GM21723 (cell line): ENCODE data around the gene ARID4B.
A peak's percentile ranks its signal among the peaks of the same experiment; 100 is the strongest.
"Not testable (repeated sequence)": the region's sequence is repeated elsewhere in the genome, so short reads cannot be mapped to it uniquely, and the experiment has no call there.

Experiments used
- ATAC-seq: cut with Tn5 transposase; IDR thresholded peaks from one replicate; pipeline ENCODE4 v1.9.1; 2021; ENCODE audit warnings: mild to moderate bottlenecking, moderate library complexity; ENCODE audit not compliant: unreplicated experiment

The ARID4B gene

DNA sequence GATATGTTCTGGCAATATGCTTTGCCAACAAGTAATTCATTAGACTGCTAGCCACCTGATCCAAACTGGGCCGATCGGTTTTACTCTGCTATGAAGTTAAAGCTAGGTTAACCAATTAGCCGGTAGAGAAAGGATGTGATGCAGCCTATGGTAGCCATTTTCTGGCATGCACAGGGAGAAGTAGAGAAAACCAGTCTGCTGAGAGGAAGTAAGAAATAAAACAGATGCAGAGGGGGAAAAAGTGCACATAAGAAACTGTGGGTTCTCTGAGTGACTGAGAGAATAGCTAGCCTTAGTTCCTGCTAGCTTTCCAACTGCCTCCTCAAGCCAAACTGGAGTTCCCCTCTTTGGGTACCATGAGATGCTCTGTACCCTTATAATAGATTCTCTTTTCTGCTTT lies 52.8 kb downstream of the ARID4B start:
- peak; percentile 75 for ATAC-seq

DNA sequence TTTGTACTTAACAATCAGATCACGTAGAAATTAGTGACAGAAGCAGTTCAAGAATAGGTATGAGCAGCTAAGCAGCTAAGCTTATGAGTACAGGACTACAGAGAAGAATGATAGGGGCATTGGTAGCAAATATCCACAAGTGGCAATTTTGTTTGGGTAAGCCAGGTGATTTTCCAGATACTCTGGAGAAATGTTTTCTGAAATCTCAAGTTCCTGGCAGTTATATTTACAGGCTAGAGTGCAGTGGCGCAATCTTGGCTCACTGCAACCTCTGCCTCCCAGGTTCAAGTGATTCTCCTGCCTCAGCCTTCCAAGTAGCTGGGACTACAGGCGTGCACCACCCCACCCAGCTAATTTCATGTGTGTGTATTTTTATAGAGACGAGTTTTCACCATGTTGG lies 55.1 kb downstream of the ARID4B start:
- no peak for ATAC-seq

DNA sequence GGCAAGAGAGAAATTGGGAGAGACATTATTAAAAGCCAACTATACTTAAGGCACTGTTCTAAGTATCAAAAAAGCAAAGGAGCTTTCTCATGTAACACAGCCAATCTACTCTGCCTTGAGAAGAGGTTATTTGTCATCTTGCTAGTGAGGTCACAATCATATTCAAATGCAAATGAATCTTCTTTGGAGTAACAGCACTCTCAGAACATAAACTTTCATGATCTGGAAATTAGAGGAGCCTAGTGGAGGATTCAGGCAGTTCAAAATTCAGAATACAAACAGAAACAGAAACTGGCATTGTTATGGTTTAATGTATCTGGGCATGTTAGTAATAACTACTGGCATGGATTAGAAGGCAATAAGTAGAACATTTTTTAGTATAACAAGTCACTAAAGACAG lies 57.4 kb downstream of the ARID4B start:
- ATAC-seq = no peak

DNA sequence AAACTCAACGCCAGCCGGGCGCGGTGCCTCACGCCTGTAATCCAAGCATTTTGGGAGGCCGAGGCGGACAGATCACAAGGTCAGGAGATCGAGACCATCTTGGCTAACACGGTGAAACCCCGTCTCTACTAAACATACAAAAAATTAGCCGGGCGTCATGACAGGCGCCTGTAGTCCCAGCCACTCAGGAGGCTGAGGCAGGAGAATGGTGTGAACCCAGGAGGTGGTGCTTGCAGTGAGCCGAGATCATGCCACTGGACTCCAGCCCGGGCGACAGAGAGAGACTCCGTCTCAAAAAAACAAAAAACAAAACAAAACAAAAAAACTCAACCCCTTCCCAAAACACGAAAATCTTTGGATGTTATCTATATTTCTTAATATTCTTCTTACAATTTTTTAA lies 58.0 kb downstream of the ARID4B start:
- not testable (repeated sequence) for ATAC-seq

DNA sequence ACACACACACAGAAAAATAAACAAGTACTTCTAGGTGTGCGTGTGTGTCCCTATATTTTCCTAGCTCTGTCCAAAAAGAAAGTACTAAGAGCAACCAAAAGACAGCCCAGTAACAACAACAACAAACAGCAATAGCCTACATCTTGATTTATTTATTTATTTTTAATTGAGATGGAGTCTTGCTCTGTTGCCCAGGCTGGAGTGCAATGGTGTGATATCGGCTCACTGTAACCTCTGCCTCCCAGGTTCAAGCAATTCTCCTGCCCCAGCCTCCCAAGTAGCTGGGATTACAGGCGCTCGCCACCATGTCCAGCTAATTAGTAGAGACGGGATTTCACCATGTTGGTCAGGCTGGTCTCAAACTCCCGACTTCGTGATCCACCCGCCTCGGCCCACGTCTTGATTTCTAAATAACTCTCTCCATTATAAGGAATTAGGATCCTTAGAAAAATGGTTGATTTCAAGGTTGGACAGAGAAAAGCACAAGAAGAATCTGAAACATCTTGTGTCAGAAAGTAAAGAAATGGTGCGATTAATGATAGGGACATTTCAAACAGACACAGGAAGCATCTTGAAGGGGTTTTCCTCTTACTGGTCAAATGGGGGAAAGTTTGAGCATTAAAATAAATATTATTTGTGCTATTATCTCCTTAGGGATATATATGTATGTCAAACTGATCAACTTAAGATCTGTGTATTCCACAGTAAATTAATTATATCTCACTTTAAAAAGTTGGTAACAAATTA lies 59.4 kb downstream of the ARID4B start:
- no peak for ATAC-seq

DNA sequence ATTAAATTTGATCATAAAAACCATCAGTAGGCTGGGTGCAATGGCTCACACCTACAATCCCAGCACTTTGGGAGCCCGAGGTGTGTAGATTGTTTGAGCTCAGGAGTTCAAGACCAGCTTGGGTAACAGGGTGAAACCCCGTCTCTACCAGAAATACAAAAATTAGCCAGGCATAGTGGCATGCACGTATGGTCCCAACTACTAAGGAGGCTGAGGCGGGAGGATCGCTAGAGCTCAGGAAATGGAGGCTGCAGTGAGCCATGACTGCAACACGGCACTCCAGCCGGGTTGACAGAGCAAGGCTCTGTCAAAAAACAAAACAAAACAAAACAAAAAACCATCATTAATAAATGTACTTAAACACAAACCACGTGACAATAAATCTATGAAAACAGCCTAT lies 61.0 kb downstream of the ARID4B start:
- no peak for ATAC-seq

DNA sequence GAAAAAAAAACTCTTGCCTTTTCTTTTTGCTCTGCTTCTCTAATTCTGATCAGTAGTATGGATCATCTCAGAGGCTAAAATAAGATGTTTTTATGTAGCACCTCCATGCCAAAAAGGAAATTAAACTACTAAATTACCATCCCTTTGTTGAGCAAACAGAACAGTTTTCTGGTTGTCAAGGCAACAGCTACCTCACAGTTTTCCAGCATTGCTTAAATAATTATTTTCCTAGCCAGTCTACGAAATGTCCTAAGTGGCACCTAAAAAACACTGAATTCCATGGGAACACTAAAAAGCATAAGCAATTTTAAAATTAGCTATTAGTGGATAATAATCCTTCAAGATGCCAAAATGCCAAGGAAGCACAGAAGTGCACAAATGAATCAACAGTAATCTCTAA lies 61.7 kb downstream of the ARID4B start:
- no peak for ATAC-seq

DNA sequence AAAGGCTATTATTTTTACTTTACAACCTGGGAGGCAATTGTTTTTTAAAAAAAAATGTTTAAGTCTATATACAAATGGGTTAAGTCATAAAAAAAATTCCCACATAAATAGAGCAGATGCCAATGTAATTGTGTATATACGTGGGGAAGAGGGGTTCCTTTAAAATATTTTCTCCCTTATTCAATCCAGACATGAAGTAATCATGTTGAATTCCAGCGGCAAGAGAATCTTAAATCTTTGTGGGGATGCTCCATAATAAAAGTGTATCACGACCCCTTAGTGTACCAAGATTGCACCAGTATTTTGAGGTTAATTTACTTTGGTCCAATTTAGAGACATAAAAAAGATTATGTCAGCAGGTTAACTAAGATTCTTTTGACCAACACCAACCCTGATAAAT lies 62.1 kb downstream of the ARID4B start:
- ATAC-seq = no peak

DNA sequence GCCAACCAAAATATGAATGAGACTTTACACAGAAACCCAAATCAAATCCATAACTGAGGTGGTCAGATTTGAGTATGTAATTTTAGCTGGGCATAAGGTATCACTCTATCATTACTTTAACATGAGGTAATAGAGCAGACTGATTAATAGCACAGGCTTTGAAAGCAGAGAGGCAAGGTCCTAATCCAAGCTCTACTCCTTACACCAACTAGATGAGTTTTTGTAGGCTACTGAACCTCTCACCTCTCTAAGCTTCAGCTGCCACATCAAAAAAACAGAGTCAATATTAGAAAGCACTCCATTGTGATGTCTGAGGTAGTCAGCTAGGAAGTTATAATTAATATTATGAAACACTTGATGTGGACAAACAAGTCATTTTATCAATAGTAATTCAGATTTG lies 63.7 kb downstream of the ARID4B start:
- ATAC-seq = no peak

DNA sequence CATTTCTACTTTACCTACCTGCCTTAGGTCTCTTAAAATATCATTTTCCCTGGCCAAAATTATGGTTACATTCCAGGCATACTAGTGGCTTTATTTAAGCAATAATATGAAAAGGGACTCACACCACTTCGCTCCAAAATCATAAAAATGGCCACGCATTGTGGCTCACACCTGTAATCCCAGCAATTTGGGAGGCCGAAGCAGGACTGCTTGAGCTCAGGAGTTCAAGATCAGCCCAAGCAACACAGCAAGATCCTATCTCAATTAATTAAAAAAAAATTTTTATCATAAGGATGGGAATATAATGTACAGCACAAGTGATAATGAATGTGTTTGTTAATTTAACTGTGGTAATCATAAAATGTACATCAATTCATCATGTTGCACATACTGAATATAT lies 65.4 kb downstream of the ARID4B start:
- no peak for ATAC-seq

DNA sequence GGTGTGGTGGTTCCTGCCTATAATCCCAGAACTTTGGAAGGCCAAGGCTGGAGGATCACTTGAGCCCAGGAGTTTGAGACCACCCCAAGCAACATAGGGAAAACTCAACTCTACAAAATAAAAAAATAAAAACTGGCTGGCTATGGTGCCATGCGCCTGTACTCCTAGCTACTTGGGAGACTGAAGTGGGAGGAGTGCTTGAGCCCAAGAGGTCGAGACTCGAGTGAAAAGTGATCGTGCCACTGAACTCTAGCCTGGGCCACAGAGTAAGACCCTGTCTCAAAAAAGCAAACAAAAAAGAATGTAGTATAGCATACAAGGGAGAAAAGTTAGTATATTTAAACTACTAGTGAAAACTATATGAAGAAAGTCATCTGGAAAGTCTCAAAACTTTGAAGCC lies 66.7 kb downstream of the ARID4B start:
- no peak for ATAC-seq

DNA sequence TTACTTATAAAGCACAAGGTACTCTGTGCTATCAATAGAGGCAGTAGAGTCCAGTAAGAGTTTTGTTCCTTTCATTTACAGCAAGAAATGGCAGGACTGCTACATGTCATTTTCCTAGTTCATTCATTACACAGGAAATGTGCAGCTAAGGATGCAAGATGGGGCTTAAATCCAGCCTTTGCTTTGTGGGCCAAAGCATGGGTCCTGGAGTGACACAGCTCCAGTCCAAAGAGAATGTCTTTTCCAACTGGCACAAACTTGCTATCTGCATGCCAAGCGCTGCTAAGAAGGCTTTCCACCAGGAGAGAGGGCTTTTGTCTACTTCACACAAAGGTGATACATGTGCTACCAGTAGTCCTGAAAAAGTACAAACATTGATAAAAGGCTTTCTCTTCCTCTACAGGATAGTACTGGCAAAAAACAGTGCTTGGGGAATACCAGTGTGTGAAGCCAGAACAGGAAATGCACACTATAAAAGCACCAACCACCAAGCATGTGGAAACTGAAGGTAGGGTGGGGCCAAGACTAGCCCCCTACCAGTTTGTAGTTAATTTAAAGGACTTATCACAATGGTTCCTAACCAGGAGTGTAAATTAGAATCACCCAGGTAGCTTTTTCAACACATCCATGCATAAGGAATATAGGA lies 68.7 kb downstream of the ARID4B start:
- ATAC-seq = peak; percentile 66

DNA sequence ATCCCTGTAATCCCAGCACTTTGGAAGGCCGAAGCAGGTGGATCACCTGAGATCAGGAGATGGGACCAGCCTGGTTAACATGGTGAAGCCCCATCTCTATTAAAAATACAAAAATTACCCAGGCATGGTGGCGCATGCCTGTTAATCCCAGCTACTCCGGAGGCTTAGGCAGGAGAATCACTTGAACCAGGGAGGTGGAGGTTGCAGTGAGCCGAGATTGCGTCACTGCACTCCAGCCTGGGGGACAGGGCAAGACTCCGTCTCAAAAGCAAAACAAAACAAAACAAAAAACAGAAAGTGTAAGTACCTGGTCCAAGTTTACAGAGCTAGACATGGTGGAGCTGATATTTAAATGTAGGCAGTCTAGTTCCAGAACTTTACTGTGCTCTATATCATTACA lies 69.9 kb downstream of the ARID4B start:
- not testable (repeated sequence) for ATAC-seq

DNA sequence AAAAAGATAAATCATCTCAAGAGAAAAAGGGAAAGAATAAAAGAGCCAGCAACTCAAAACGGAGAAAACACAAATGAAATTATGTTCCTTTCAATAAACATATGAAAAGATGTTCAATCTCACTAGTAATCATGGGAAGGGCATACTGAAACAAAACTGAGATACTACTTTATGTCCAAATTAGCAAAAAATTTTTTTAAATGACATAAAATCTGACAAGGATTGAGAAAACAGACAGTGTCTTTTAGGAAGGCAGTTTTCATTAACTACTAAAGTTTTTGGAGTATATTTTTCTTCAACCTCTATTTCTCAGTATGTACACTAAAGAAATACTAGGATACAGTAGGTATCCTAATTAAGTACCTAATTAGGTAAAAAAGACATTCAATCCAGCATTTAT lies 73.3 kb downstream of the ARID4B start:
- no peak for ATAC-seq

DNA sequence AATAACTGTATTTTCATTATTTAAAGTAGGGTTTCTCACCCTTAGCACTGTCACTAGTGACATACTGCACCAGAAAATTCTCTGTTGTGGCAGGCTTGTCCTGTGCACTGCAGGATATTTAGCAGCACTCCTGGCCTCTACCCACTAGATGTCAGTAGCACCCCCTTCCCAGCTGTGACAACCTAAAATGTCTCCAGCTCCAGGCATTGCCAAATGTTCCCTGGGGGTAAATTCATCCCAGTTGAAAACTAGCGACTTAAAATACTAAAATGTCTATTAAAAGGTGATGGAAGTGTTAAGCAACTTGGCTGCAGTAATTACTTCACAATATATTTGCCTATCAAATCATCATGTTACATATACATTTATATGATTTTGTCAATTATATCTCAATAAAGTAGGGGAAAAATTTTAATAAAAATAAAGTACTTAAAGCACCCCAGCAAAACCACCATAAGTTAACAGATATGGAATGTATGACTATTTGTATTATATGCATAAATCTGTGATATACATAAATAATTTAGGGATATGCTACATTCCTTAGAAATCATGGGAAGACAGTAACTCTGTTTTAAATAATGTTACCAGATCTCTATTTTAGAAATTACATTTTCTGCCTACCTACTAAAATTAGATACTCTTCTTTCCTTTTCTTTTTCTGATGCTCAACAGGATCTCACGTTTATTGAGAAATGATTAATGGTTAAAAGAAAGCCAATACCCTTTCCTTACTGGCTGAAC lies 74.6 kb downstream of the ARID4B start:
- no peak for ATAC-seq

DNA sequence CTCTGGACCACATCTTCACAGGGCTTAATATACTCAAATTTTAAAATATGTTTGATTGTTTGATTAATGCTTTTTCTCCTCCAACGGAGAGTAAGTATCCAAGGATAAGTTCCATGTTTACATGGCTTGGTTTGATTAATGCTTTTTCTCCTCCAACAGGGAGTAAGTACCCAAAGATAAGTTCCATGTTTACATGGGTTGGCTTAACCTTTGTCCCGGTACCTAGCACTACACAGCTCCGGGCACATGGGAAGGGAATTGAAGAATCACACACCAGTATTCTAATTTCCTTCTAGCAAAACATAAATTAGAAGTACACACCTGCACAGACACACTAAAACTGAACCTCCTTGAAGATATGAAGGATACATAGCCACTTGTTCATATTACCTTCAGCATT lies 77.5 kb downstream of the ARID4B start:
- no peak for ATAC-seq

DNA sequence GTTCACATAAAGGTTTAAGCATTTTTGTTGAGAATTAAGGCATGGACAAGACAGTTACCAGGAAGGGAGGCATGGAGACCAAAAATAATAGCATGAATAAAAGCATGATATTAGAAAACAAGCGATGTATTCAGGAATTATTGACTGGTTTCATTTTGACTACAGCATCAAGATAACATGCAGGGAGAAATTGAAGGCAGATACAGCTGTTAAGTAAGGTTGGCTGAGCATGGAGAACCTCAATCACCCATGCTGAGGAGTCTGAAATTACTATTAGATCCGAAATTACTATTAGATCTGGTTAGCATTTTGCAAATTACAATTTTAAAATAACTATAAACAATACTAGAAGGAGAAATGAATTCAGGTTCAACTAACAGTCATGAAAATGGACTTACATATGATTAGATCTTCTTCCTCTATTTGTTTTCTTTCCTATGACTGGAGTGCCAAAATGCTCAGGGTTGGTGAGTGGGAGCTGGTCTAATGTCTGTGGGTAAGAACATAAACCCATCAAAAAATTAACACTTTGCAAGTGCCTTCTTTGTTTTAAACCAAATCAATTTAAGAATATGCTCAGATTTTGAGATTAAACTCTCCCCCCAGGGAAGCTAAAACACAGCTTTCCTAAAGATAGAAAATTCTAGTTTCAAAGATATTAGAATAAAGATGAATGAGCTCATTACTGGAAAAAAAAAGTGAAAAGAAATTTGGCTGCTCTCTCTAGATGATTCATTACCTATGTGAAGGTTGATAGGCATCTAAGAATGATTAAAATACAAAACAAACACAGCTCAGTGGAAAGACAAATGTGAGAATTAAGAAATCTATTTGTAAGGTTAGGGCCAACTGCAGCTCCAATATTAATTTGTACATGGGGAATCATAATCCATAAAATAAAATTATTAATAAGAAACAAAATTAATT lies 81.7 kb downstream of the ARID4B start:
- ATAC-seq = no peak

DNA sequence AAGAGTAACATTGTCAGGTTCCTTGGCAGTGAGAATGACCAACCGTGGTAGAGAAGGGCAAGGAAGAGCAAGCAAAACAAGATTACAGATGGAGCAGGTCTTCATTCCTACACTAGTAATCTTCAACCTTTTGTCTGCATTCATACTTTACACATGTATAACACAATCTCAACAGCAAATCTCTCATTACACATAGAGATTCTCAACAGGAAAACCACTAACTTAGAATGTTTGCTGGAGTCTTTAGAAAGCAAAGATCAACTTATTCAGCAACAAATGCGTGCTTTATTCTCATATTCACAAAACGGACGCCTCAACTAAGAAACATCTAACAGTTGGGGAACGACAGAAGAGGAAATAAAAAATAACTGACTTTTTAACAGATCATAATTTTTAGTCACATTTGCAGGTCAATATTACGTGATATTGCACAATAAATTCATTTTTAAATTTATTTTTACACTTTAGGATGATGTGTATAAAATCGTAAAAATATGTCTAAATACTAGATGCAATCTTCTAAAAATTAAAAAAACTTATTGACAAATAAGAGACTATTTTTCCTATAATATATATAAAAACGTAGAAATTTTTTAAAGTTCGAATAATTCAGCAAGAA lies 82.9 kb downstream of the ARID4B start:
- no peak for ATAC-seq

DNA sequence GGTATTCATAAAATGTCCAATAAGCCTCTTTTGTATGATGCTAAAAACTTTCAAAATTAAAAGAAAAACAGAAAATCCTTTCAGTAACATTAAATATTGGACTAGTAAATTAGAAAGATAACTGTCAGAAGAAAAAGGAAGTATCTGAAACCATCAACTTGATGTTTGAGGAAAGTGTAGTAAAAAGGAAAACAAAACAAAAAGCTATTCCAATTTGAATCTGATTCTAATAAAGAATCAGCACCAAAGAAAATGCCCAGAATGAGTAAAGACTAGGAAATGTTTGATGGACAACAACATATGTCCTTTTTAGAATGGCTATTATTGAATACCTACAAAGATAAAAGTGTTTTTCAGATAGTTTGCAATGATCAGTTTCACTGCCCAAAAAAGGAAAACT lies 87.0 kb downstream of the ARID4B start:
- ATAC-seq = no peak

DNA sequence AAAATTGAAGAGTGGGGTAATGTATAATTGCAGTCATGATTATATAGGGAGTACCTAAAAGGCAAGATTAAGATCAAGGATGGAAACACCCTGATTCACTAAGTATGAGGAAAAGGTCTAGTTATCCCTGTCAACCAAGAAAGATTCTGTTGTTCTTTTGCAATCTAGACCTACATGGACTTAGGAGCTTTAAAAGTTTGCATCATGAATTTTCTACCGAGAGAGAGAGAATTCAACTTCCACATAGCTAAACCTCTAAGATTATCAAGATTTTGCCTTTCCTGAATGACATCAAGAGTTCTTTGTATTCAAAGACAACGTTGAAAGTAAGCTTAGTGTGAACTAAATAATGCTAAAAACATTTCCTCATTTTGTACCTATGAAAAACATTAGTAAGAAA lies 88.1 kb downstream of the ARID4B start:
- no peak for ATAC-seq

DNA sequence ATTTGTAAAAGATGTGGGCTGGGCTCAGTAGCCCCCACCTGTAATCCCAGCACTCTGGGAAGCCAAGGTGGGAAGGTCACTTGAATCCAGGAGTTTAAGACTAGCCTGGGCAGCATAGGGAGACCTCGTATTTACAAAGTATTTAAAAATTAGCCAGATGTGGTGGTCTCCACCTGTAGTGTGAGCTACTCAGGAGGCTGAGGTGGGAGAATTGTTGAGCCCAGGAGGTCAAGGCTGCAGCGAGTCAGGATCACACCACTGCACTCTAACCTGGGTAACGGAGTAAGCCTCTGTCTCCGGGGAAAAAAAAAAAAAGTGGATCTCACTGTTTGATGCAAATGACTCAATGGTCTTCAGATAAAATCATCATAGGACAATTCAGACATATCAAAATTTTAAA lies 89.4 kb downstream of the ARID4B start:
- ATAC-seq = no peak
